GM12872 (cell line): ENCODE measurements around the gene SUFU.

ENCODE experiments used
- CTCF ChIP-seq: IDR thresholded peaks from 3 replicates; pipeline ENCODE4 v1.5.1; 2011; ENCODE audit warnings: low read depth, mild to moderate bottlenecking, low read length, moderate library complexity; ENCODE audit not compliant: insufficient read depth

The SUFU gene

DNA sequence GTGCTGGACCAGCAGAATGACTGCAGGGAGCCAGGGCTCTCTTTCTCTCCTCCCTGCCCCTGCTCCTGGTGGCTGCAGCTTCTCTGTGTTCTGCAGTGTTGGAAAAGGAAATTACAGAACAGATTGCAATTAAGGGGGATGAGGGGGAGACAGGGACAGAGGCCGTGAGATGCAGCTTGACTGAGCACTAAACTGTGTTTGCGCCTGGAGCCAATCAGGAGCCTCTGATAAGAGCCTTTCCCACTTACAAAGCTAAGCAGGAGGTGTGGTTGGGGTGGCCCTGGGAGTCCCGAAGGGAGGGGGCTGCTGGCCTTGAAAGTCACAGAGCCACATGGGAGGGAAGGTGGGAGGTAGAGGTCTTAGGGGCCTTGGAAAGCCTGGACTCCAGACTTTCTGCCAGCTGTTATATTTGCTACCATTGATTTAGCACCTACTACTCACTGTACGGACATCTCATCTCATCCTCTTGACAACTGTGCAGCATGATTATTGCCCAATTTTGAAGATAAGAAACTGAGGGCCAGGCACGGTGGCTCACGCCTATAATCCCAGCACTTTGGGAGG, 167.2 kb downstream of the SUFU start:
- no peak for TF ChIP-seq CTCF

- no peak for TF ChIP-seq CTCF
Observed at GRCh38 chr10:102673236-102673818, 169.6 kb downstream of the SUFU start.

- TF ChIP-seq CTCF, result no peak
Observed at GRCh38 chr10:102673819-102674511, 170.2 kb downstream of the SUFU start.

- TF ChIP-seq CTCF, result no peak
Observed at GRCh38 chr10:102674566-102674965, 170.8 kb downstream of the SUFU start.

DNA sequence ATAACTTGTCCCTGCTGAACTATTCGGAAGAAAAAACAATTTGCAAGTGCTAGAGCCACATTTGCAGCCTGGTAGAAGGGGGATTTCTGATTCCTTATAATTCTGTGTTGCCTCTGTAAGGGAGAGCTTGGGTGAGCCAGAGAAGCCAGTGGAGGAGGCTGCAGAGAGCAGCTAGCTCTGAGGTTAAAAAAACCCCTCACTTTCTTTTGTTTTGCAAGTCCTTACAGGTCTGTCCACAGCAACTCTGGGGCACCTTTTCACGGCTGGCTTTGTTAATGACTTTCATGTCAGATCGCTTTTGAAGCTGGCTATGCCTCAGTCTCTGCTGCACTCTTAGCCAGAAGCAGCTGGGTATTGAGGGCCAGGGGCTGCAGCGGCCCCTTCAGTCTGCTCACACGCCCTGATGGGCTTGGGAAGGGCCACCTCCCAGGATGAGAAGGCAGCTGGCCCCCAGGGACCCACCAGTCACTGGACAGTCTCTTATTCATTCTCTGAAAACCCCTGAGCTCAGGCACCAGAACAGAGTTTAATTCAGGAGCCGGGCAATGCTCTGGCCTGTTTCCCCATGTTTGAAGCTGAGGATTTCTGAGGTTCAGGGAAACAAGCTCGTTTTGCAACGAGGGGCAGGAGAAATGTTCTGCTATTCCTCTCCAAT, 171.4 kb downstream of the SUFU start:
- TF ChIP-seq CTCF, result no peak

DNA sequence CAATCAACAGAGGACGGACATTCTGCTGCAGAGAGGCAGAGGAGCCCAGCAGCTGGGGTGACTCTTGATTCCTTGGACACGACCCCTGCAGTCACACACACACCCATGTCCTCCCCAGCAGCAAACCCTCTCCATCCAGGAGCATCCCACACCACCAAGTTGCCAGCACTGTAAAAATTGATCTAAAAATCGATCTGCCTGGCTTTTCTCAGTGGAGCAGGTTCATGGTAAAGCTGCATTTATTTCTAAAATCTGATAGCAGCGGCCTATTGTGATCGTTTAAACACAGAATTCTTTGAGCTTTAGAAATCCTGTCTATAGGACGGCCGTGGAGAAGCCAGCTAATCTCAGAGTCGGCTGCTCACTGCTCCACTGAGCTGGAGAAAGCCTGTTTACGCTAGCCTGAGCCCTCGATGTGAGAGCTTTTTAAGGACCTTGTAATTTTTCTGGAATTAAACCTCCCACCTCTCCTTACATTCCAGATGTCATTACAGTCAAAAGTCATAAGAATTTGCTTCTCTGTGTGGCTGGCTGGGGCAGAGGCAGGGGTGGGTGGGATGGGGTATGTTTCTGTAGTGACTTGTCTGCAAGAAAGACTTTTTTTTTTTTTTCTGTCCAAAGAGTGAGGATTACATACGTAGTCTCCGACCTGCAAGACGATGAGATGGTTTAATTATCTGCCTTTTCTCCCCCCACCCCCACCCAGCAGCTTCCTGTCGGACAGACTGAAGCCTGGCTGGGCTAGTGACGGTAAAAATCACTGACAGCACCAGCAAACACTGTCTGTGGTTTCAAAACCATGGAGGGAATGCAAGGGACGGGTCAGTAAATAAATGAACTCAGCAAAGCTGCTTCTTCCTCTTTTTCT, 172.1 kb downstream of the SUFU start:
- TF ChIP-seq CTCF, result no peak
